ENCODE results near the gene GDI2. TPM values are rescaled to one million over a fixed set of nuclear protein-coding genes. Genes with fewer than 3 reads are reported as not detected.

The GDI2 gene
- 196 to 296 TPM (median 202 TPM) in 5 replicates for total RNA-seq (2022; extraction: Qiagen RNA extraction)

DNA sequence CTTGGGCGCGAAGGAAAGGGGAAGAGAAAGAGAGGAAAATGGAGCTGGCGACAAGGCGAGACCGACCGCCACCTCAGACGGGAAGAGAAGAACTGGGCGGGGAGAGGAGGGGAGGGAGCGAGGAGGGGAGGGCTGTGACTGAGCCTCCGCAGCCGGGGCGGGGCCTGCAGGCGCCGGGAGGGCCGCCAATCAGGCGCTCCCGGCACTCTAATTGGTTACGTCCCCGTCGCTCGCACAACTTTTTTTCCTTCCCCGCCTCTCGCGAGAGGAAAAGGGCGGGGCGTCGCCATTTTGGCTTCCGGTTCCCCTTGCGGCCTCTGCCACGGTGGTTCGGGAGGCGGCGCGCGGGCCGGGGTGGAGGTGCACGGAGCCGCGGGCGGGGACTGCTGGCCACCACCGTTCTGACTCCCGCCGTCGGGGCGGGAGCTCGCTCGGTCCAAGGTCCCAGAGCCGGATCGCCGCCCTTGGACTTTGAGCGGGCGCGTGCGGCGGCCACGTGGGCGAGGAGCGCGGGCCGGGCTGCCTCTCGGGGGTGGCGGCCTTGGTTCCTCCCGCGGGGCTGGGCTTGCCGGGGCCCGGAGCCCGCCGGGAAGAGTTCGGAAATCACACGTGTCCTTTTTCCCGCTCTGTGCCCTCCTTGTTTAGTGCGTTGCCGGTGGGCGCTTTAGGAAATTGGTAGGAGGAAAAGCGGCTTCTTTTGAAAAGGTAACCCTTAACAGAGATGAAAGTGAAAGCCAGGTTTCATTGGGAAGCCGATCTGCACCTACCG is at the start of gene GDI2:
GDI2 (minus strand) TSS at position 94 of the 769 bp plus-strand sequence. CDS start 176 bp downstream, outside the sequence.

Other genes with a start within 250 kb of the GDI2 start
- 18.2 to 23.9 TPM (median 22.7 TPM) in 5 replicates for gene ASB13, start 146.8 kb downstream of the GDI2 start, total RNA-seq (2022; extraction: Qiagen RNA extraction)
- gene TASOR2, start 128.6 kb downstream of the GDI2 start, total RNA-seq (2022; extraction: Qiagen RNA extraction): 24.9 to 42.1 TPM (median 35.3 TPM) in 5 replicates
- 8.0 to 12.1 TPM (median 11.8 TPM) in 5 replicates for gene ANKRD16, start 76.5 kb upstream of the GDI2 start, total RNA-seq (2022; extraction: Qiagen RNA extraction)
- 34.5 to 42.3 TPM (median 39.2 TPM) in 5 replicates for gene FBH1, start 76.8 kb upstream of the GDI2 start, total RNA-seq (2022; extraction: Qiagen RNA extraction)
- 2.9 to 5.0 TPM (median 3.8 TPM) in 5 replicates for gene IL15RA, start 164.1 kb upstream of the GDI2 start, total RNA-seq (2022; extraction: Qiagen RNA extraction)
- not detected in 5 replicates for gene IL2RA, start 248.9 kb upstream of the GDI2 start, total RNA-seq (2022; extraction: Qiagen RNA extraction)